Measurements from ENCODE around the gene SLC46A1.

The SLC46A1 gene

GRCh38 chr17:28347261-28347891 is 58.6 kb downstream of the SLC46A1 start:
- peaks cover 3% of the 10 kb centered on the region; the same call in 1 of the 2 replicates for H3K4me1 ChIP-seq (ENCODE audit: control insufficient read depth, low read length)
- H3F3A ChIP-seq (ENCODE audit: control insufficient read depth, insufficient read depth): peaks cover 7% of the 10 kb centered on the region; the same call in 1 of the 2 replicates
- H3K36me3 ChIP-seq (ENCODE audit: control insufficient read depth, low read length): peaks cover 88% of the 10 kb centered on the region
- H3K4me2 ChIP-seq (ENCODE audit: low read length): no peak overlapping the region
- H4K20me1 ChIP-seq (ENCODE audit: control insufficient read depth, insufficient read depth, low read depth, low read length): no peaks in the 10 kb centered on the region
- no peak overlapping the region for H3K27ac ChIP-seq (ENCODE audit: low read depth, low read length)
- no peaks in the 10 kb centered on the region for H3K79me2 ChIP-seq (ENCODE audit: control insufficient read depth, low read length)
- H3K4me3 ChIP-seq (ENCODE audit: low read length): no peak overlapping the region
- TF ChIP-seq CTCF (IDR thresholded peaks at IDR 0.05; ENCODE audit: low read depth, low read length, poor library complexity, severe bottlenecking) (no peak), EZH2phosphoT487 (IDR thresholded peaks at IDR 0.05; ENCODE audit: borderline replicate concordance, low read length) (no peak)
- no peaks in the 10 kb centered on the region for H3K9me3 ChIP-seq (ENCODE audit: control insufficient read depth, insufficient read depth, low read length)
- no peaks in the 10 kb centered on the region for H3K27me3 ChIP-seq (ENCODE audit: control insufficient read depth, low read length)
- no peaks in the 10 kb centered on the region for H3K9me2 ChIP-seq (replicated peaks; ENCODE audit: control insufficient read depth, low read length)

- H3K9me2 ChIP-seq (replicated peaks; ENCODE audit: control insufficient read depth, low read length): no peaks in the 10 kb centered on the region
- H3K4me2 ChIP-seq (ENCODE audit: low read length): no peak overlapping the region
- no peaks in the 10 kb centered on the region for H4K20me1 ChIP-seq (ENCODE audit: control insufficient read depth, insufficient read depth, low read depth, low read length)
- H3F3A ChIP-seq (ENCODE audit: control insufficient read depth, insufficient read depth): peaks cover 7% of the 10 kb centered on the region; the same call in 1 of the 2 replicates
- H3K9me3 ChIP-seq (ENCODE audit: control insufficient read depth, insufficient read depth, low read length): no peaks in the 10 kb centered on the region
- no peaks in the 10 kb centered on the region for H3K79me2 ChIP-seq (ENCODE audit: control insufficient read depth, low read length)
- H3K4me1 ChIP-seq (ENCODE audit: control insufficient read depth, low read length): peaks cover 3% of the 10 kb centered on the region; the same call in 1 of the 2 replicates
- H3K4me3 ChIP-seq (ENCODE audit: low read length): no peak overlapping the region
- H3K27me3 ChIP-seq (ENCODE audit: control insufficient read depth, low read length): no peaks in the 10 kb centered on the region
- no peak overlapping the region for H3K27ac ChIP-seq (ENCODE audit: low read depth, low read length)
- TF ChIP-seq EZH2phosphoT487 (IDR thresholded peaks at IDR 0.05; ENCODE audit: borderline replicate concordance, low read length) (no peak), CTCF (IDR thresholded peaks at IDR 0.05; ENCODE audit: low read depth, low read length, poor library complexity, severe bottlenecking) (no peak)
- H3K36me3 ChIP-seq (ENCODE audit: control insufficient read depth, low read length): peaks cover 89% of the 10 kb centered on the region
Measured at GRCh38 chr17:28346746-28347246, 59.2 kb downstream of the SLC46A1 start.

DNA sequence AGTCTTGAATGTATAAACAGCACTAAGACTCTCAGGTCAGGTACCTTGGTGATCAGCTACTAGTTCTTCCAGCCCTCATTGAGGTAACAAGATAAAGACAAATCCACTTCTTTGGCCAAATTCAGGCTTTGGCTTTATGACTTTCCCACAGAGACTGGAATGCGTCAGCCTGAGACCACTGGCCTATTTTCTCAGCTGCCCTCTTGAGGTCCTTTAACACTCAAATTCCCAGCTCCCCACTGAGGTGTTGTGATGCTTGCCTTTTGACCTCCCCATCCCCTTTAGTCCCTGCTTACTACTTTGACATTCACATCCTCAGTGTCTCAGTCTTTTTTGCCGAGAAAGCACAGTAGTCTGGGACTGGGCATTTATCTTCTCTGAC is 59.8 kb downstream of the SLC46A1 start:
- H3K4me3 ChIP-seq (ENCODE audit: low read length): no peak overlapping the region
- H3K79me2 ChIP-seq (ENCODE audit: control insufficient read depth, low read length): no peaks in the 10 kb centered on the region
- H3K27ac ChIP-seq (ENCODE audit: low read depth, low read length): no peak overlapping the region
- peaks cover 3% of the 10 kb centered on the region; the same call in 1 of the 2 replicates for H3K4me1 ChIP-seq (ENCODE audit: control insufficient read depth, low read length)
- no peaks in the 10 kb centered on the region for H3K9me3 ChIP-seq (ENCODE audit: control insufficient read depth, insufficient read depth, low read length)
- H4K20me1 ChIP-seq (ENCODE audit: control insufficient read depth, insufficient read depth, low read depth, low read length): no peaks in the 10 kb centered on the region
- no peaks in the 10 kb centered on the region for H3K27me3 ChIP-seq (ENCODE audit: control insufficient read depth, low read length)
- H3K4me2 ChIP-seq (ENCODE audit: low read length): no peak overlapping the region
- TF ChIP-seq CTCF (IDR thresholded peaks at IDR 0.05; ENCODE audit: low read depth, low read length, poor library complexity, severe bottlenecking): no peak
- TF ChIP-seq EZH2phosphoT487 (IDR thresholded peaks at IDR 0.05; ENCODE audit: borderline replicate concordance, low read length): no peak
- no peaks in the 10 kb centered on the region for H3K9me2 ChIP-seq (replicated peaks; ENCODE audit: control insufficient read depth, low read length)
- H3K36me3 ChIP-seq (ENCODE audit: control insufficient read depth, low read length): peaks cover 89% of the 10 kb centered on the region
- peaks cover 7% of the 10 kb centered on the region; the same call in 1 of the 2 replicates for H3F3A ChIP-seq (ENCODE audit: control insufficient read depth, insufficient read depth)
